K562 (cell line): ENCODE measurements around the gene SPHK1. TPM values are rescaled to one million over a fixed set of nuclear protein-coding genes. Genes with fewer than 3 reads are reported as not detected.
A peak's percentile ranks its signal among the peaks of the same experiment; 100 is the strongest.

Experiments used
- CTCFL ChIP-seq: IDR thresholded peaks from 2 replicates; pipeline ENCODE4 v1.6.1; 2011; ENCODE audit warnings: borderline replicate concordance, low read depth, mild to moderate bottlenecking, moderate library complexity, low read length; ENCODE audit not compliant: insufficient read depth, poor library complexity, severe bottlenecking
- NR2C2 ChIP-seq, 2 experiments: fragments of 200-800 bp in 1 of 2; sonication (Bioruptor generic) in 1 of 2; sonication (generic) in 1 of 2; formaldehyde crosslinking in 1 of 2; IDR thresholded peaks; 2 replicates each; pipeline versions ENCODE4 v1.6.1 to v1.8.0; 2016 to 2022; ENCODE audit warnings: mild to moderate bottlenecking in 1 of 2, missing compliant biosample characterization in 1 of 2, missing genetic modification characterization in 1 of 2, missing genetic modification reagents in 1 of 2
- POLR3G ChIP-seq: IDR thresholded peaks from 2 replicates; pipeline ENCODE4 v1.6.1; 2011; ENCODE audit not compliant: insufficient read length, insufficient replicate concordance; ENCODE audit errors: extremely low read depth
- ZNF232 ChIP-seq: sonication (generic); formaldehyde crosslinking; IDR thresholded peaks from 2 replicates; pipeline ENCODE4 v1.8.0; 2022; ENCODE audit warnings: mild to moderate bottlenecking, missing genetic modification reagents
- polyA plus RNA-seq, 8 experiments: library from polyadenylated mRNA; depleted of rRNA in 4 of 8; stranded (reverse) in 5 of 8; unstranded in 3 of 8; fragments of >200 nt; fragmentation: Nextera tagmentation in 2 of 8; fragmentation: Illumina TruSeq in 1 of 8; extraction: Ambion mirVana in 2 of 8; extraction: Trizol in 1 of 8; gene quantifications; 2 replicates each; pipeline versions ENCODE4 v1.2.1 to v1.2.3, GENCODE V29; 2011 to 2014; ENCODE audit warnings: inconsistent platforms in 1 of 8, missing spikeins in 1 of 8
- total RNA-seq, 7 experiments: library from RNA; depleted of rRNA in 6 of 7; stranded (reverse); fragments of >200 nt in 6 of 7; fragmentation: Illumina TruSeq in 2 of 7; extraction: Trizol in 2 of 7; gene quantifications; 2 replicates each; pipeline versions ENCODE4 v1.2.1 to v1.2.3, GENCODE V29; 2011 to 2021; ENCODE audit warnings: low replicate concordance in 1 of 7
- TF ChIP-seq, protein P1 (sequence below): fragments of 200-600 bp; sonication (generic); IDR thresholded peaks from one replicate; pipeline ENCODE4 v1.6.1; 2012; ENCODE audit warnings: mild to moderate bottlenecking, low read depth, low read length, inconsistent platforms
- TF ChIP-seq, protein P2 (sequence below): sonication (generic); formaldehyde crosslinking; IDR thresholded peaks from 2 replicates; pipeline ENCODE4 v1.8.0; 2023; ENCODE audit warnings: mild to moderate bottlenecking, missing genetic modification reagents

The SPHK1 gene
- total and polyA plus RNA-seq, 9 of the 15 experiments (the other 6 are each of a cell fraction or from before 2014, with no cell fraction given), result 0.21 to 60.3 (median 14.5) TPM

DNA sequence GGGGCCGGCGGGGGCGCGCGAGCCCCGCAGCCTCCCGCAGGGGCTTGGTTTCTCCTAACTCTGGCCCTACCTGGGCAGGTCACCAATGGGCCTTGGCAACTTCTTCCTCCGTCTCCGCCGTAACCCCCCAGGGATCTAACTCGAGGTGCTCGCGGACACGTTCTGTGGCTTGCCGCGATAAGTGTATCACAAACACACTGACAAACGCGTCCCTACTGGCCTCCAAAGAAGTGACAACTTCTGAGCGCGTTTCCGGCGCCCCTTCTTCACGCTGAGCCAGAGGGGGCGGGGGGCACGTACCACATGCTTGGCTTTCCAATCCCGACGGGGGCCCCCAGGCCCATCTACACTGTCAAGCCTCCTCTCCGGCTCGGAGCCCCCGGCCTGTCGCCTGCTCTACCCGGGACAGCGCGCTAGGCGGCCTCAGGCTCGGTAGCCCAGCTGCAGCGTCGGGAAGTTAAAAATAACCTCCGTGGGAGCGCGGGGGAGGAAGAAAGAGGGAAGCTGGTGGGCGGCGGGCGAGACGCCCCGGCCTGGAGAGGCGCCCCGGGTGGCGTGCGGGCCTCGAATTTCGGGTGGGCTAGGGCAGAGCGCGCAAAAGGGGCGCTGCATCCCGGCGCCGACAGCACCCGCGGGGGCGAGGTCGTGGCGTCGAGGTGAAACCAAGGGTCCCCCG is 725 bp upstream of the SPHK1 start (continued):
- TF ChIP-seq, protein P1, sequence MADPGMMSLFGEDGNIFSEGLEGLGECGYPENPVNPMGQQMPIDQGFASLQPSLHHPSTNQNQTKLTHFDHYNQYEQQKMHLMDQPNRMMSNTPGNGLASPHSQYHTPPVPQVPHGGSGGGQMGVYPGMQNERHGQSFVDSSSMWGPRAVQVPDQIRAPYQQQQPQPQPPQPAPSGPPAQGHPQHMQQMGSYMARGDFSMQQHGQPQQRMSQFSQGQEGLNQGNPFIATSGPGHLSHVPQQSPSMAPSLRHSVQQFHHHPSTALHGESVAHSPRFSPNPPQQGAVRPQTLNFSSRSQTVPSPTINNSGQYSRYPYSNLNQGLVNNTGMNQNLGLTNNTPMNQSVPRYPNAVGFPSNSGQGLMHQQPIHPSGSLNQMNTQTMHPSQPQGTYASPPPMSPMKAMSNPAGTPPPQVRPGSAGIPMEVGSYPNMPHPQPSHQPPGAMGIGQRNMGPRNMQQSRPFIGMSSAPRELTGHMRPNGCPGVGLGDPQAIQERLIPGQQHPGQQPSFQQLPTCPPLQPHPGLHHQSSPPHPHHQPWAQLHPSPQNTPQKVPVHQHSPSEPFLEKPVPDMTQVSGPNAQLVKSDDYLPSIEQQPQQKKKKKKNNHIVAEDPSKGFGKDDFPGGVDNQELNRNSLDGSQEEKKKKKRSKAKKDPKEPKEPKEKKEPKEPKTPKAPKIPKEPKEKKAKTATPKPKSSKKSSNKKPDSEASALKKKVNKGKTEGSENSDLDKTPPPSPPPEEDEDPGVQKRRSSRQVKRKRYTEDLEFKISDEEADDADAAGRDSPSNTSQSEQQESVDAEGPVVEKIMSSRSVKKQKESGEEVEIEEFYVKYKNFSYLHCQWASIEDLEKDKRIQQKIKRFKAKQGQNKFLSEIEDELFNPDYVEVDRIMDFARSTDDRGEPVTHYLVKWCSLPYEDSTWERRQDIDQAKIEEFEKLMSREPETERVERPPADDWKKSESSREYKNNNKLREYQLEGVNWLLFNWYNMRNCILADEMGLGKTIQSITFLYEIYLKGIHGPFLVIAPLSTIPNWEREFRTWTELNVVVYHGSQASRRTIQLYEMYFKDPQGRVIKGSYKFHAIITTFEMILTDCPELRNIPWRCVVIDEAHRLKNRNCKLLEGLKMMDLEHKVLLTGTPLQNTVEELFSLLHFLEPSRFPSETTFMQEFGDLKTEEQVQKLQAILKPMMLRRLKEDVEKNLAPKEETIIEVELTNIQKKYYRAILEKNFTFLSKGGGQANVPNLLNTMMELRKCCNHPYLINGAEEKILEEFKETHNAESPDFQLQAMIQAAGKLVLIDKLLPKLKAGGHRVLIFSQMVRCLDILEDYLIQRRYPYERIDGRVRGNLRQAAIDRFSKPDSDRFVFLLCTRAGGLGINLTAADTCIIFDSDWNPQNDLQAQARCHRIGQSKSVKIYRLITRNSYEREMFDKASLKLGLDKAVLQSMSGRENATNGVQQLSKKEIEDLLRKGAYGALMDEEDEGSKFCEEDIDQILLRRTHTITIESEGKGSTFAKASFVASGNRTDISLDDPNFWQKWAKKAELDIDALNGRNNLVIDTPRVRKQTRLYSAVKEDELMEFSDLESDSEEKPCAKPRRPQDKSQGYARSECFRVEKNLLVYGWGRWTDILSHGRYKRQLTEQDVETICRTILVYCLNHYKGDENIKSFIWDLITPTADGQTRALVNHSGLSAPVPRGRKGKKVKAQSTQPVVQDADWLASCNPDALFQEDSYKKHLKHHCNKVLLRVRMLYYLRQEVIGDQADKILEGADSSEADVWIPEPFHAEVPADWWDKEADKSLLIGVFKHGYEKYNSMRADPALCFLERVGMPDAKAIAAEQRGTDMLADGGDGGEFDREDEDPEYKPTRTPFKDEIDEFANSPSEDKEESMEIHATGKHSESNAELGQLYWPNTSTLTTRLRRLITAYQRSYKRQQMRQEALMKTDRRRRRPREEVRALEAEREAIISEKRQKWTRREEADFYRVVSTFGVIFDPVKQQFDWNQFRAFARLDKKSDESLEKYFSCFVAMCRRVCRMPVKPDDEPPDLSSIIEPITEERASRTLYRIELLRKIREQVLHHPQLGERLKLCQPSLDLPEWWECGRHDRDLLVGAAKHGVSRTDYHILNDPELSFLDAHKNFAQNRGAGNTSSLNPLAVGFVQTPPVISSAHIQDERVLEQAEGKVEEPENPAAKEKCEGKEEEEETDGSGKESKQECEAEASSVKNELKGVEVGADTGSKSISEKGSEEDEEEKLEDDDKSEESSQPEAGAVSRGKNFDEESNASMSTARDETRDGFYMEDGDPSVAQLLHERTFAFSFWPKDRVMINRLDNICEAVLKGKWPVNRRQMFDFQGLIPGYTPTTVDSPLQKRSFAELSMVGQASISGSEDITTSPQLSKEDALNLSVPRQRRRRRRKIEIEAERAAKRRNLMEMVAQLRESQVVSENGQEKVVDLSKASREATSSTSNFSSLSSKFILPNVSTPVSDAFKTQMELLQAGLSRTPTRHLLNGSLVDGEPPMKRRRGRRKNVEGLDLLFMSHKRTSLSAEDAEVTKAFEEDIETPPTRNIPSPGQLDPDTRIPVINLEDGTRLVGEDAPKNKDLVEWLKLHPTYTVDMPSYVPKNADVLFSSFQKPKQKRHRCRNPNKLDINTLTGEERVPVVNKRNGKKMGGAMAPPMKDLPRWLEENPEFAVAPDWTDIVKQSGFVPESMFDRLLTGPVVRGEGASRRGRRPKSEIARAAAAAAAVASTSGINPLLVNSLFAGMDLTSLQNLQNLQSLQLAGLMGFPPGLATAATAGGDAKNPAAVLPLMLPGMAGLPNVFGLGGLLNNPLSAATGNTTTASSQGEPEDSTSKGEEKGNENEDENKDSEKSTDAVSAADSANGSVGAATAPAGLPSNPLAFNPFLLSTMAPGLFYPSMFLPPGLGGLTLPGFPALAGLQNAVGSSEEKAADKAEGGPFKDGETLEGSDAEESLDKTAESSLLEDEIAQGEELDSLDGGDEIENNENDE, result no peak
- TF ChIP-seq NR2C2 (CRISPR knock-in tag; IDR thresholded peaks at IDR 0.05), result no peak
- peak; percentile 5; the same call in 1 of the 2 replicates for TF ChIP-seq NR2C2 (tag; IDR thresholded peaks at IDR 0.05)
- 0 out of 2 replicates have a peak, but pooled peaks have one; percentile 41 for TF ChIP-seq ZNF232 (CRISPR knock-in tag)
- TF ChIP-seq POLR3G, result no peak
- TF ChIP-seq, protein P2, sequence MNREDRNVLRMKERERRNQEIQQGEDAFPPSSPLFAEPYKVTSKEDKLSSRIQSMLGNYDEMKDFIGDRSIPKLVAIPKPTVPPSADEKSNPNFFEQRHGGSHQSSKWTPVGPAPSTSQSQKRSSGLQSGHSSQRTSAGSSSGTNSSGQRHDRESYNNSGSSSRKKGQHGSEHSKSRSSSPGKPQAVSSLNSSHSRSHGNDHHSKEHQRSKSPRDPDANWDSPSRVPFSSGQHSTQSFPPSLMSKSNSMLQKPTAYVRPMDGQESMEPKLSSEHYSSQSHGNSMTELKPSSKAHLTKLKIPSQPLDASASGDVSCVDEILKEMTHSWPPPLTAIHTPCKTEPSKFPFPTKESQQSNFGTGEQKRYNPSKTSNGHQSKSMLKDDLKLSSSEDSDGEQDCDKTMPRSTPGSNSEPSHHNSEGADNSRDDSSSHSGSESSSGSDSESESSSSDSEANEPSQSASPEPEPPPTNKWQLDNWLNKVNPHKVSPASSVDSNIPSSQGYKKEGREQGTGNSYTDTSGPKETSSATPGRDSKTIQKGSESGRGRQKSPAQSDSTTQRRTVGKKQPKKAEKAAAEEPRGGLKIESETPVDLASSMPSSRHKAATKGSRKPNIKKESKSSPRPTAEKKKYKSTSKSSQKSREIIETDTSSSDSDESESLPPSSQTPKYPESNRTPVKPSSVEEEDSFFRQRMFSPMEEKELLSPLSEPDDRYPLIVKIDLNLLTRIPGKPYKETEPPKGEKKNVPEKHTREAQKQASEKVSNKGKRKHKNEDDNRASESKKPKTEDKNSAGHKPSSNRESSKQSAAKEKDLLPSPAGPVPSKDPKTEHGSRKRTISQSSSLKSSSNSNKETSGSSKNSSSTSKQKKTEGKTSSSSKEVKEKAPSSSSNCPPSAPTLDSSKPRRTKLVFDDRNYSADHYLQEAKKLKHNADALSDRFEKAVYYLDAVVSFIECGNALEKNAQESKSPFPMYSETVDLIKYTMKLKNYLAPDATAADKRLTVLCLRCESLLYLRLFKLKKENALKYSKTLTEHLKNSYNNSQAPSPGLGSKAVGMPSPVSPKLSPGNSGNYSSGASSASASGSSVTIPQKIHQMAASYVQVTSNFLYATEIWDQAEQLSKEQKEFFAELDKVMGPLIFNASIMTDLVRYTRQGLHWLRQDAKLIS (CRISPR knock-in tag), result 0 out of 2 replicates have a peak, but pooled peaks have one; percentile 80
- peak; percentile 19 for TF ChIP-seq CTCFL
